Activated B cell treated with CpG ODN at 0.5 μM for 24 hours (primary cell): ENCODE results near the gene SPIRE2. TPM values are rescaled to one million over a fixed set of nuclear protein-coding genes. Genes with fewer than 3 reads are reported as not detected.

Experiments used
- ATAC-seq: fragments of 200-7000 bp; cut with Tn5 transposase; one replicate; pipeline ENCODE4 v1.10.0; 2021; ENCODE audit warnings: low read depth, mild to moderate bottlenecking, moderate library complexity
- CTCF ChIA-PET: fragments of 350-600 bp; sonication (Branson Sonifier 250); formaldehyde crosslinking; loops from one replicate; lab custom pipeline; 2021; ENCODE audit warnings: antibody characterized with exemption; lab: Charles Lee
- POLR2A ChIA-PET: fragments of 350-600 bp; sonication (Branson Sonifier 250); formaldehyde crosslinking; loops from one replicate; lab custom pipeline; 2021; ENCODE audit warnings: antibody characterized with exemption; lab: Charles Lee
- DNase-seq: peaks from one replicate; pipeline ENCODE4 v3.0.0; 2022
- H3K27ac Mint-ChIP-seq: one replicate; pipeline ENCODE4 v1.8.0; 2020; ENCODE audit warnings: mixed read lengths
- H3K27me3 Mint-ChIP-seq: one replicate; pipeline ENCODE4 v1.8.0; 2021; ENCODE audit warnings: mixed read lengths
- H3K36me3 Mint-ChIP-seq: one replicate; pipeline ENCODE4 v1.8.0; 2021; ENCODE audit warnings: low read depth, mixed read lengths
- H3K4me1 Mint-ChIP-seq: one replicate; pipeline ENCODE4 v1.8.0; 2021; ENCODE audit warnings: mixed read lengths
- H3K4me3 Mint-ChIP-seq: one replicate; pipeline ENCODE4 v1.8.0; 2020; ENCODE audit warnings: mild to moderate bottlenecking, mixed read lengths
- H3K9me3 Mint-ChIP-seq: one replicate; pipeline ENCODE4 v1.8.0; 2020; ENCODE audit warnings: mixed read lengths
- CTCF ChIP-seq: fragments of 200-600 bp; IDR thresholded peaks from one replicate; pipeline ENCODE4 v1.8.0; 2022; ENCODE audit warnings: antibody characterized with exemption, mild to moderate bottlenecking
- intact Hi-C: fragments of 100-400 bp; cut with micrococcal nuclease; formaldehyde crosslinking; loops from one replicate; pipeline ENCODE4 v1.15.1; 2024
- total RNA-seq: library from RNA; stranded (reverse); gene quantifications from 2 replicates; pipeline ENCODE4 v1.2.3, GENCODE V29; 2022

SPIRE2 gene
- total RNA-seq, 1 donor from 2014 or later = 1.2 TPM

- H3K27ac Mint-ChIP-seq = no peak overlapping the region
- no peak for TF ChIP-seq CTCF
- DNase-seq = no peak
- intact Hi-C loops = no loop called here
- H3K4me3 Mint-ChIP-seq = no peak overlapping the region
- no peaks in the 10 kb centered on the region for H3K4me1 Mint-ChIP-seq
- H3K36me3 Mint-ChIP-seq = no peaks in the 10 kb centered on the region
- no peaks in the 10 kb centered on the region for H3K9me3 Mint-ChIP-seq
- CTCF ChIA-PET = no interaction called here
- POLR2A ChIA-PET = no interaction called here
- peaks cover 2% of the 10 kb centered on the region for H3K27me3 Mint-ChIP-seq
- no peak for ATAC-seq
Measured at GRCh38 chr16:89853306-89853993, 25.2 kb downstream of the SPIRE2 start.

GRCh38 chr16:89855301-89855945 lies 27.1 kb downstream of the SPIRE2 start:
- Mint-ChIP-seq H3K27me3 (peaks cover 2% of the 10 kb centered on the region), H3K4me1 (no peaks in the 10 kb centered on the region), H3K9me3 (no peaks in the 10 kb centered on the region), H3K36me3 (no peaks in the 10 kb centered on the region), H3K4me3 (no peak overlapping the region), H3K27ac (no peak overlapping the region)
- no peak for DNase-seq
- TF ChIP-seq CTCF = no peak
- no peak for ATAC-seq
- CTCF ChIA-PET = no interaction called here
- intact Hi-C loops = no loop called here
- POLR2A ChIA-PET = no interaction called here

GRCh38 chr16:89855986-89856385 lies 27.7 kb downstream of the SPIRE2 start:
- H3K36me3 Mint-ChIP-seq = no peaks in the 10 kb centered on the region
- ATAC-seq (no peak), DNase-seq (no peak)
- H3K4me1 Mint-ChIP-seq = peaks cover 2% of the 10 kb centered on the region
- intact Hi-C loops = no loop called here
- ChIA-PET POLR2A (no interaction called here), CTCF (no interaction called here)
- peaks cover 3% of the 10 kb centered on the region for H3K27me3 Mint-ChIP-seq
- H3K27ac Mint-ChIP-seq = no peak overlapping the region
- no peak overlapping the region for H3K4me3 Mint-ChIP-seq
- TF ChIP-seq CTCF = no peak
- no peaks in the 10 kb centered on the region for H3K9me3 Mint-ChIP-seq

- H3K4me1 Mint-ChIP-seq = peaks cover 19% of the 10 kb centered on the region
- H3K4me3 Mint-ChIP-seq = no peak overlapping the region
- no peak for ATAC-seq
- CTCF ChIA-PET = interaction anchor here (2.7 to 3.7 kb wide), 2 partner anchors 65 to 153 kb away, joined by 9 to 31 read pairs; no protein-coding TSS in a partner anchor
- intact Hi-C loops = no loop called here
- TF ChIP-seq CTCF = no peak
- DNase-seq = no peak
- H3K9me3 Mint-ChIP-seq = no peaks in the 10 kb centered on the region
- no peak overlapping the region for H3K27ac Mint-ChIP-seq
- POLR2A ChIA-PET = interaction anchor here (1.2 to 6.0 kb wide), 2 partner anchors 15 to 42 kb away, joined by 3 to 51 read pairs; partner anchors contain the start of genes FANCA and TCF25
- no peaks in the 10 kb centered on the region for H3K36me3 Mint-ChIP-seq
- peaks cover 3% of the 10 kb centered on the region for H3K27me3 Mint-ChIP-seq
Measured at GRCh38 chr16:89858973-89859614, 30.8 kb downstream of the SPIRE2 start.

GRCh38 chr16:89859615-89860007 lies 31.3 kb downstream of the SPIRE2 start:
- no peak overlapping the region for H3K4me3 Mint-ChIP-seq
- no peak for DNase-seq
- no peak for ATAC-seq
- H3K27ac Mint-ChIP-seq = no peak overlapping the region
- no peaks in the 10 kb centered on the region for H3K36me3 Mint-ChIP-seq
- ChIA-PET CTCF (interaction anchor here (1.1 to 3.7 kb wide), 8 partner anchors 35 to 245 kb away, joined by 3 to 31 read pairs (median 12); partner anchors contain the start of gene SPATA2L), POLR2A (interaction anchor here (1.2 to 6.0 kb wide), 2 partner anchors 14 to 43 kb away, joined by 3 to 51 read pairs; partner anchors contain the start of genes FANCA and TCF25)
- TF ChIP-seq CTCF = no peak
- H3K4me1 Mint-ChIP-seq = peaks cover 24% of the 10 kb centered on the region
- H3K9me3 Mint-ChIP-seq = no peaks in the 10 kb centered on the region
- peaks cover 3% of the 10 kb centered on the region for H3K27me3 Mint-ChIP-seq
- intact Hi-C loops = loop anchor here (1.0 to 2.0 kb wide), 7 partner anchors 43 to 285 kb away; partner anchors contain the start of genes CPNE7 and FANCA
